NCI-H345 (cell line): ENCODE results near the gene SATB2.
A peak's percentile ranks its signal among the peaks of the same experiment; 100 is the strongest.

Source experiments
- DNase-seq: peaks from one replicate; lab custom pipeline; 2025; lab: John Stamatoyannopoulos, UW

Gene SATB2

DNA sequence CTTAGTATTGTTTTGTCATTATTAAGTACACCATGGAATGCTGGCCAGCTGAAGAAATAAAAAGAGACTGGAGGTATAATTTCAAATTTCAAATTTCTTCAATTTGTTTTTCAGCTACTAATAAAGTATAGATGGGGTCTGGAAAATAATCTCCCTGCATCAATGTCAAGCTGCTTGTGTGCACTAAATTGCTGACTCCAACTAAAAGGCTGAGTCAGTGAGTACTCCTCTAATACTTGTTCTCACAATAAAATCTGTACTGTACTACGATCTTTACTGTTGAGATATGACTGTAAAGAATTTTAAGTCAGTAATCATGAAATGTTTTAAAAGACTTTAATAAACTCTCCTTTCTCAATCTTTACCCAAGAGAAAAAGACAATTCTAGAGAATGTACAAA is 131.9 kb downstream of the SATB2 start:
- no peak for DNase-seq

DNA sequence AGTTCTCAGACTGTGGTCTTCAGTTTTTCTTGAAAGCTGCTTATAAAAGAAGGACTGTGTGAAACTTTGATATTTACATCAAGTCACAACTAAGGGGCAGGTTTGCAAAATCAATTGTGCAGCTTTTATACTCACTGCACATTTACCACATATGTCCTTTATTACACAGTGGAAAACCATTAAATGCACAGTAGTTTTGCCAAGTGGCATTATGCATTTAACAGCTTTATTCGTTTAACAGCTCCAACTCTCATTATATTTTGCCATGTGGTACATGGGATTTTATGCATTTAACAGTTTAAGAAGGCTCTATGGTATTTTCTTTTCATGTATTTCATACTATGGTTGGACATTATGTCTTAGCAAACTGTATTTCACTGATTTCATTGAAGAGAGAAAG is 135.6 kb downstream of the SATB2 start:
- DNase-seq, result no peak

DNA sequence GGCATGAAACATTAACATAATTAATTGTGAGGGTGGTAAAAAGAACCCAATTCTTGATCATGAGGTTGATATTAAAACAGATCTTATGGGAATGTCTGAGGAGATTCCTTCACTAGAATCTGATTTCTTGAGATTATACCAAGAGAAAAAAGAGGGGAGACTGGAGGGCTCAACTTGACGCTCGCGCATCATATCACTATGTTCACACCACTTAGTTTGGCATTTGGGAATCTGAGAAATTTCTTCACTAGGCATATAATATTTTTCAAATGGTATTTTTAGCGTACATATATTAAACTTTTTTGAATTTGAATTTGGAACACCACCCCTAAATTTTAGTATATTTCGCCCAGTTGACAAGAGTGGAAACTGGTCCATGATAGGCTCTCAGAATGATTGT is 140.1 kb downstream of the SATB2 start:
- DNase-seq, result no peak

DNA sequence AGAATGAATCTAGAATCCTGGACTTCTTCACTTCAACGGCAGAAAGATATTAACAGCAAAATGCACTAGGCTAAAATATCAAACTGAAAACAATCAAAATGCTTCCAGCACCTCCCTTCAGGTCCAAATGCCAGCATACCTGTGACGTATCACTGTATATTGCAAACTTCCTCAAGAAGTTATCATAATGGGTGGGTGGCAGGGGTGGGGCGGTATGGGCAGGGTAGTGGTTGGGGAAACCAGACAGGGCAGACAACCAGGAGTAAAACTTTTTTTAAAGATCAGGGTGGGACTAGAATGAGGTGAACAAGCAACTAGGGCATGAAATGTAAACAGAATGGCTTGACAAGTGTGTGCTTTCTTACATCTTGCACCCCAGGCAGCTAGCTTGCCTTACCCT is 140.9 kb downstream of the SATB2 start:
- no peak for DNase-seq

DNA sequence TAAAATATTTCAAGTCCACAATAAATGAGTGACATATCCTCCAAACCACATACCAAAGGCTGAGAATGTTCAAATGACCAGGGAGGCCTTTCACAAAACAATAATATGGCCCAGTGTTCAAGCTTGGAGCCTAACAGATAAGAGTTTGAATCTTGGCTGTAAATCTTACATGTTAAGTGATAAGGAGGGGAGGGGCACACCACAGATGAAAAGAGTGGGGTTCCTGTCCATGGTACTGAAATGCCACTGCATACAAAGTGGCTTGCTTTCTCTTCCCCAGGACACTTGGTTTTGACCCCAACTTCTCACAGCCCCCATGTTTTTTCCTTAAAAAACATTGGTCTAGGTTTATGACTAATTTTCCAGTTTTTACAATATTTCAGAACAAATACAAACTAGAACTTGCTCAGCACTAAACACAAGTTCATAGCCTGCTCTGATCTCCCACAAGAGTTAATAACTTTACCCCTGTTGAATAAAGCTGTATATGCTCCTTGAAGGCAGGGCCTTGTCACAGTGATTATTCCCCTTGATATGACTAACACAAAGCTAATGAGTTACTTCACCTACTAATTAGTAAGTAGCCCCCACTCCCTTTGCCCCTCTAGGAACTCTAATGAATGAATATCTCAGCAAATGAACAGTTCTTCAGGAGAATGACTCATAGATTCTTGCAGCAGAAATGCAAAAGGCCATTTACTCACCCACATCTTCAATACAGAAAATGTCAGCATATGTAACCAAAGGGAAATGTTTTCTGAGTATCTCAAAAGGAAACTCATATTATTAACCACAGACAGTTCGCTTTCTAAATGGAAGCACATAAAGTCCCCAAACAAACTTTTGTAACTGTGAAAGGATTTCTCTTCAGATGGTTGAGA is 142.2 kb downstream of the SATB2 start:
- DNase-seq, result no peak

DNA sequence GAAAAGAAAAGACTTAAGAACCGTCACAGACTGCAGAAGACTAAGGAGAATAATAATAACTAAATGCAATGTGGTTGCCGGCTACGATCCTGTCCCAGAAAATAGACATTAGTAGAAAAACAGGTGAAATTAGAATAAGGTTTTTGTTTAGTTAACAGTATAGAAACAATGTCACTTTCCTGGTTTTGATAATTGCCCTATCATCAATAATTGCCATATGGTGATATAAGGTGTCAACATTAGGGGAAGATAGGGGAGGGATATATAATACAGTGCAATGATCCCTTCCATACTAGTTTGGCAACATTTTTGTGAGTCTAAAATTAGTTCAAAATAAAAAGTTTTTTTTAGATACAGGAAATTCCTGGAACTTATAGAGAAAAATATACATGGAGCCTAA is 144.8 kb downstream of the SATB2 start:
- no peak for DNase-seq

DNA sequence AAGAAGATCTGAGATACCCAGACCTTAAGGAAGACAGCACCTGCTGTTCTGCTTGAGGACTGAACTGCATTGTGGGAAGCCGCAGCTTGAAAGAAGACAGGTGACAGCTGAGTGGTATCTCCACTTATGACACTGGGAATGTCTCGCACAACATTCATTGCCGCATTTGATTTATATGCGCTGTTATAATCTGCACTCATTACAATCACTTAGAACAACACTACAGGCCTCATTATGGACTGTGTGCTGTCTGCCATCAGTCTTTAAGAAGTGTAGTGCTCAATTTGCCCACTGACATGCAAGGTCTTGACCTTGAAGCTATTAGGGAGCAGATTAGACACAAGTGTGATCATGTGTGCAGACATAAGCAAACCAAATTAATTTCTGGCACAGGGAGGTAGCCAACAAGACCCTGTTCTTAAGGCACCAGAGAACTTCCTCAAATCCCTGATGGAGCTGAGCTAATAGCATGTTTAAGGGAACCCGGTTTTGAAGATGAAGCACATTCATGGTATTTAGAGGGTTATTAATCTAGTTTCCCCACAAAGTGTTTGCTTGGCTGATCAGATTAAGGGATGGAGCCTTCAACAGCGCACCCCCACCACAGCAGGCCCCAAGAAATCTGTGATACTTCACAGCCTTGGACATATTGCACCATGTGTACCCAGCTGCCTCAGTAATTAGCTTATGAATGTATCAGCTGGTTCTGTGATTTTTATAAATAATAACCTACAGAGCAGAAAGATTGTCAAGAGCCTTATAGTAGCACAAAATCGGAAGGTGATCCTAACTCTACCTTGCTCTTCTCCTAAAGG is 146.8 kb downstream of the SATB2 start:
- DNase-seq, result peak; percentile 84

DNA sequence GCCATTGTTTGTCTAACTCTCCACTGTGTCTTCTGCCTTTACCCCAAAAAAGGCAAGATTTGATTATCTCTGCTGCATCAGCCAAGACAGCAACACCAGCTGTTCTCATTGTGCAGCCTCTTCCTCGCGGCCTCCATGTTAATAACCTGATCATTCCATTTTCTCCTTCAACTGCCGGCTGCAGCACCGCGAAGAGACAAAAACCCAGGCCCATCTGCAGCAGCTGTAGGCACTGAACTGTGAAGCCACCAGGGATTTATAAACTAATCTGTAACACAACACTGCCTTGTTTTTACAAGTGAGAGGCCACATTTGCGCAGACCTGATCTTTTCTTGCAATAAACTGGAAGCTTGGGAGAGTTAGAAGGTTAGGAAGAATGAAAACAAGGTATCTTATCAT is 147.8 kb downstream of the SATB2 start:
- peak; percentile 93 for DNase-seq

DNA sequence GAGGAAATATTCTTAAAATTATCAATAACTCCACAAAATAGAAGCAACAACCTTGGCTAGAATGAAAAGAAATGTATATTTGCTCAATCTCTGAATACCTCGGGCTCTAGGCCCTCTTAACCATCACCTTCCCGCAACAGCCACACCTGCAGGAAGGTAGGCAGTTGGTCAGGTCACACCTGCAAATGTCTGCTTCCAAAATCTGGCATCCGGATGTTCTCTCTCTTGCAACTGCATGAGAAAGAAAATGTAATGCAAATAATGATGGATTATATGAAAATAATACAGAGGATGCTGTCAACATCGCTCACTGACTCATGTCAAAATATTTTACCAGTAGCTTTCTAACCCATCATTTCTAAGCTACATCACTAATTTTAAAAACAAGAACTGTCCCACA is 148.3 kb downstream of the SATB2 start:
- DNase-seq, result peak; percentile 31

DNA sequence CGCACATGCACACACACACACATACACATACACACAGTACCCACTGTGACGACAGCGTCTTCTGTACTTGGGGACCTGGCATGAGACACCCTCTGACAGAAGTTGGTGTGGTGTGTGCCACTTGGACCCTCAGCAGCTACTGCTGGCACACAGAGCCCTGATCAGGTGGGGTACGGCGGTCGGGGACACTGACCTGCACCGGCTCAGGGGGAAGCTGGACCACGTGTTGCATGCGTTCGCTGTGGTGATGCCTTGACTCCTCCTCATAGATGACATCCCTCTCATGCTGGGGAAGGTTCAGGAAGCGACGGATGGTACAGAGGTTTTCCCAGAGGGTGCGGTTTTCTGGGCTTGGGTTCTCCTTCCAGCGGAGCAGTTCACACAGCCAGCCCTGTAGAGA is 149.2 kb downstream of the SATB2 start:
- no peak for DNase-seq

DNA sequence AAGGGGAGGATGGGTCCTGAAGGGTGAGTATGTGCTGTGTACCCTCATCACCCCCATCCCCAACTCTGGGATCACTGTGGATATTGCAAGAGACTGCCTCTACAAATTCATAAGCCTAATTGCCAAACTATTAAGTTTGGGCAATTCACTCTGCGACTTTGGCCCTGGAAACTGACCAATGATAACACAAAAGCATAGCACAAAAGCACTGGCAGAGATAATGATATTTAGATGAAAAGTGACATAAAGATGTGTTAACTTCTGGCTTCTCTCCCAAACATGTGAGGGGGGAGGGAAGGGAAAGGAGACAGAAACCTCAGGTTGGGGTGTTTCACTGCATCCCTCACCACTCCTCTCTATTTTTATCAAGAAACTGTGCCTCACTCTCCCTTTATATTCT is 150.3 kb downstream of the SATB2 start:
- DNase-seq, result no peak

DNA sequence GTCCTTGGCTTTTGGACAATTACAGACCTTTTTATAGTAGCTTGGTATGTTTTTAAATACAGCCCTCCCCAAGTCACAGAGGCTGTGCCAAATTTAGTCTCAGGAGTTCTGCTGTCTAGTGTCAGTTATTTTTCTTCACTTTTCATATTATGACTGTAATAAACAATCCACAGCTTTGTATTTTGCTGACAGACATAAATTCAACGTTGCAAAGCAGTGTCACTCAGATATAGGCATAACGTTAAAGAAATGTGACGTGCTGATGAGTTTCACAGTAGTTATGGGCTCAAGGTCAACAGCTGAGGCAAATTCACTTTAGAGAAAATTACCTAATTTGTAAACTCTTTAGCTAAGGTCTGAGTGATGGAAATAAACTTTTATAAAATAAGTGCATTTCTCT is 151.6 kb downstream of the SATB2 start:
- no peak for DNase-seq

DNA sequence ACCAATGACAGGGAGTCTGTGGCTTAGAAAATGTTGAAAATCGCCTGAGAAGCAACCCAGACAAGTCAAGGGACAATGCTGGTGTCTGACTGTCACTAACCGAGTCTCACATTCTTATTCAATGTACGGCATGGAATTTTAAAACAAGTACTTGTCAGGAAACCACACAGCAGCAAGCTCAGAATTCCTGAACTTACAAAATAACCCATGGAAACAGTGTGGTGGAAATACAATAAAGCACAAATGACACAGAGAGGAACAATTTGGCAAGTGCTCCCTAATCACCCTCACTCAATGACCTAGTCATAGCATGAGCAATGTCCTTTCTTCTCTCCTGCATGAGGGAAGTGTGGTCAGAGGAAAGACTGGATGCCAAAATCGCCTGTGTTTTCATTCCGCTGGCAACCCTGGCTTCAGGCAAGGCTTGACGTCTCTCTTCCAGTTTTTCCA is 154.0 kb downstream of the SATB2 start:
- DNase-seq, result no peak

DNA sequence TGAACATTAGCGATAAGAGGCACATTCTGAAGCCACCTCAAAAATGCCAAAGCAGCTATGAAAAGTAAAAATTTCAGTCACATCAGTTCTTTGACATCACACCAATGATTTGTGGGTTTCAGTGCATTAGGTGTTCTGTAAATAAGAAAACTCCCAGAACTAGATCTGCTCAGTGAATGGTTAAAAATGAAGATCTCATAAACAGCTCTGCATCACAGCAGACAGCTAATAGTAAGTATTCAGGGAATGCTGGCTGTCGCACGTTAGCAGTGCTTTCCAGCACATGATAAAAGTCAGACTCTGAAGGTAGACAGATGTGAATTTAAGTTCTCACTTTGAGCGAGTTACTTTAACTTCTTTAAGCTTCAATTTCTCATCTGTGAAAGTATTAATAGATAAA is 154.9 kb downstream of the SATB2 start:
- no peak for DNase-seq

DNA sequence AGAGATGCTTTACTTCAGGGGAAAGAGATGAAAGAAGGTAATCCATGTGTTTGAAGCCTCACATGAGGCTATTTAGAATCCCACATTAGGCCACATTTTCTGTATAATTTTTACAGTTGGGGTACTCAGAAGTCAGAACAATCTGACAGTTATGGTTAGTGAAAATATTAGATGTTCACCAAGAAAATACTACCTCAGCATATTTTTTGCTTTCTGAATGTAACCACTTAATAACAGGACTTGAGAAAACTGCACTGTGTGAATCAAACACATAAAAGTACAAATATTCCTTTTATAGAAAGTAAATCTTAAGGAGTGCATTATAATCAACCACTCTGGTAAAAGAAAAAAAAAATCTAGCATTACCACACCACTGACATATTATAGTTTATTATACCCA is 169.3 kb downstream of the SATB2 start:
- no peak for DNase-seq

DNA sequence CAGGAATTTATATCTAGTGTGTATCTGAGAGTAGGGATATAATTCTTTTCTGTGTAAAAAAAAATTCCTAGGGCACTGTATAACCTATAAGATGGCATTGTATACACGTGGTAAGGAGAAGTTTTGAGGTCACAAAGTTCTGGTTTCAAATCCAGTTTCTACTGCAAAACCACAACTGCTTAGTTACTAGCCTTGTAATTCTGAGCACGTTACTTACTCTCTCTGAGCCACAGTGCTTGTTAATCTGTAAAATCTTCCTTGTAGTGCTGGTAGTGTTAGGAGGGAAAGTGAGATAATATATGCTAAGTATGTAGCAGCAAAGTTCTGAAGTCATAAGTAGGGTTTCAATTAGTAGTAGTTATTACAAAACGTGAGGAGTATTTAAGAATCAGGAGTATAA is 175.4 kb downstream of the SATB2 start:
- no peak for DNase-seq

DNA sequence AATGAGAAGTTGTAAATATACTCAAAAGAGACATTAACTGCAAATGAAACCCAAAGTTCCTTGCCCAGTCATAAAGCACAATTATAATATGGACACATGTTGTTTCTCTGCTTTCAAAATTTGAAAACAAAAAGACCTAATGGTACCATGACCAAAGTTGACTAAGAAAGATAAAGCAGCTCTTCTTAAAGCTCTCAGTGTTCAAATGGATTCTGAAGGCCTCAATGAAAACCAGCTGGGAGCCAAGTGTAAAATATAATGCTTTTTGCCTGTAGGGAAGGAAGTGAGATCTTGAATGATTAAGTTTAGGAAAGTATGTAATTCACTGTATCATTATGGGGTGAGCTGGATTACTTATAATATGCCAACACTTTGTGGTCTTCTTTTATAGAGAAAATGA is 178.6 kb downstream of the SATB2 start:
- DNase-seq, result no peak

DNA sequence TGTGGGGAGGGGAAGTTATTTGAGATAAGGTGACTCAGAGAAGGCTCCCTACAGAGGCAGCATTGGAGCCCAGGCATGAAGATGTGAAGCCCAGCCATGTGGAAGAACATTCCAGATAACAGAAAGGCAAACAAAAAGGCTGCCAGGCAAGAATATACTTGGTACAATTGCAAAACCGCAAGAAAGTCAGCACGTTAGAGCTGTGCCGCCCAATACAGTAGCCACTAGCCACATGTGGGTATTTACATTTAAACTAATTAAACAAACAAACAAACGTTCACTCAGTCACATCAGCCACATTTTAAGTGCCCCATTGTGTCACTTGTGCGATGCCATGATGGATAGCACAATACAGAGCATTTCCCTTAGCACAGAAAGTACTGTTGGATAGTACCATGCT is 179.6 kb downstream of the SATB2 start:
- no peak for DNase-seq

DNA sequence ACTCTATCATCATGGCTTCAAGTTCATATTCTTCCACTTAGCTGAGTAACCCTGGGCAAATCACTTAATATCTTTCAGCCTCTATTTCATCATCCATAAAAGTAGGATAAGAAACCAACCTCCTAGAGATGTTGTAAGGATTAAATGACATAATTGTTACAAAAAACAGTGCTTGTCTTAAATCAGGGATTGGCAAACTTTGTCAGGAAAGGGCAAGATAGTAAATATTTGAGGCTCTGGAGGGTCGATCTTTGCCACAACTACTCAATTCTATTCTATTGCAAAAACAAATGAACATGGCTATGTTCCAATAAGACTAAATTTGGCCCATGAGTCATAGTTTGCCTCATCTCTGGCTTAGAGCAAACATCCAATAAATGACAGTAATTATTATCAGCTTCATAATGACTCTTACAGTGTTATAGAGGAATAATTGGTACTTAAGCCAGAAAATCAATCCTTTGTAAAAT is 184.7 kb downstream of the SATB2 start:
- DNase-seq, result no peak

DNA sequence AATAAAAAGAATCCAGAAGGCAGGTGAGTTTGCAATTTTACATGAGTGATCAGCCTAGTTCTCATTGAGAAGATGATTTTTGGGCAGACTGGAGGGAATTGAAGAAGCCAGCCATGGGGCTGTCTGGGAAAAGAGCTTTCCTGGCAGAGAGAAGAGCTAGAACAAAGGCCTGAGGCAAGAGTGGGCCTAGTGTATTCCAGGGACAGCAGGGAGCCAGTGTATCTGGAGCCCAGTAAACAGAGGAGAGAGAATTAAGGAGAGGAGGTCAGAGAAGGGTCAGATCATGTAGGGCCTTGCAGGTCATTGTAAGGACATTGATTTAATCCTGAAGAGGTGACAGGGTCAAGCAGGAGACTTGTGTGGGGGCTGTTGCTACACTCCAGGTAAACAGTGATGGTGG is 195.8 kb downstream of the SATB2 start:
- no peak for DNase-seq

DNA sequence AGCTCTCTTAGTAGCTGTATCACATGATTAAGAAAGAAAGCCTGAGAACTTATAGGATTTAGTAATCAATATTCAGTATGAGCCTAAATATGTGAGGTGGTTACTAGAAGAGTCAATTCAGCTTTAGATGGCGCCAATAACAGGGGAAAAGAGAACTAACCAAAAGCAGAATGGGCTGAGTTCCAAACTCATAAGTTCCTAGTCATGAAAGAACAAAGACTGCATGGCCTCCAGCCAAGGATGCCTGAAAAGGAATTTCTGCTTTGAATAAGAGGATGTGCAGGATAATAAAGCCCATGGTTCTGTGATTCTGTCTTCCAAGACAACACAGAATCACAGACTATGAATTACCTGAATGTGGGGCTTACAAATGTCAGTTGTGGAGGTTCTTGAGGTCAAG is 196.5 kb downstream of the SATB2 start:
- DNase-seq, result no peak

DNA sequence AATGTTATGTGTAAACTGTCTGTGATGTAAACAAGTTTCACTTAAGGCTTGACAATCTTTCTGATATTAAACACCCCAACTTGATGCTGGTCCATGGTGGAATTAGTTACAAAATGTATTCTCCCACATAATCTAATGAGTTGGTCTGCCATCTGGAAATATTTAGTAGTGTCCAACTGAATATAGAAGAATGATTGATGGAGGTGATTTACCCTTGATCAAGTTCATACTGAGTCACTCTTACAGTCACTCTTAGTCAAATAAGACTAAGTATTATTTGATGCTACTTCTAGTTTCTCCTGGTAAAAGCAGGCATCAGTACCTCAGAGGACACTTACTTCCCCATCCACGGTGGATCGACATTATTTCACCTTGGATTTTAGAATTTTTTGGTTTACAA is 198.1 kb downstream of the SATB2 start:
- DNase-seq, result no peak

DNA sequence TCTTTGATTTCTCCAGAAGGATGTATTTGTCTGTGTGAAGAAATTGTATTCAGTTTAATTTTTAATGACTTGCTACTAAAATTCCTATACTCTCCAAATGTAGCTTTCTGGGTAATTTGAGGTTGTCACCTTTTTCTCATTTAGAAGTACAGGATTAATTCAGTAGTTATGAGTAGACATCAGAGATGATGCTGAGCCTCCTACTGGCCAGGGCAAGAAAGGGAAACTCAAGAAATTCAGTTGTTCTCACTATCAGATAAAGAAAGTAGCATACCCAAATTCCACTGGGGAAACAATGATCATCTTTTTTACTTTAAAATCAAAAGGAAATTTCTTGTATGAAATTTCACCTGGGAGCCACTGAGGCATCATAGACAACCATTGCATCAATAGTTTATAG is 199.4 kb downstream of the SATB2 start:
- no peak for DNase-seq
